Measurements from ENCODE around the gene NPW.

The NPW gene

DNA sequence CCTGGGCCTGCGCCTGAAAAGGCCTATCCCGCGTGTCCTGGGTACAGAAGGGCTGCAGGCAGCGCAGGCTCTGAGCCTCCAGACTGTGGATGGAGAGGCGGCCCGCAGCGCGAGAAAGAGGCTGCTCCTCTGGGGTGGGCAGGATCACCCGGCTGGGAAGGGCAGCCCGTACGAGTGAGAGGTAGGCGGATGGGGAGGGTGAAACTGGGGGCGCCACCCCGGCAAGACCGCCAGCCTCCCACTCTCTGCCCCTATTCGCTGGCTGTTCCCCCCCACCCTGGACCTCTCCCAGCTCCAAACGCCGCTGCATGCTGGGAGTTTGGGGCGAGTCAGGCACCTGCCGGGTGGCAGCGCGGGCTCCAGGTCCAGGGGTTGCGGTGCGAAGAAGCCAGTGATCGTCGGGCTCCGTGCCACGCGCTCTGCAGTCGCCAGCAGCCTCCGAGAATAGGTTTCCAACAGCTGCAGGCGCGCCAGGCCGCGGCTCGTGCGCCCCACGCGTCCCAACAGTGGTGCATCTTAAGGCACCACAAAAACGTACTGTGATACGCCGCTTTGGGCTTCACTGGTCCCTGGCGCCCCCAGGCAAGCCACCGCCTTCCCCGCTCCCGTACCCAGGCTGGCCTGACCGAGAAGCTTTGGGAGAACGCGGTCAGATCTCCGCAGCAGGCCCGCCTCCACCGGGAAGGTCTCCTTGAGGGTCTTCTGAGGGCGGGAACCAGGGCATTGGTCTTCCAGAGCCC is 39.4 kb upstream of the NPW start:
- Mint-ChIP-seq H3K27ac (no peak overlapping the region), H3K9me3 (no peaks in the 10 kb centered on the region), H3K4me1 (peaks cover 13% of the 10 kb centered on the region), H3K27me3 (peaks cover 11% of the 10 kb centered on the region), H3K4me3 (peak overlapping the region; percentile 14), H3K36me3 (peaks cover 19% of the 10 kb centered on the region)
- ATAC-seq (ENCODE audit: low read depth) (no peak), DNase-seq (ENCODE audit: low spot score in 2 of 2) (no peak)

DNA sequence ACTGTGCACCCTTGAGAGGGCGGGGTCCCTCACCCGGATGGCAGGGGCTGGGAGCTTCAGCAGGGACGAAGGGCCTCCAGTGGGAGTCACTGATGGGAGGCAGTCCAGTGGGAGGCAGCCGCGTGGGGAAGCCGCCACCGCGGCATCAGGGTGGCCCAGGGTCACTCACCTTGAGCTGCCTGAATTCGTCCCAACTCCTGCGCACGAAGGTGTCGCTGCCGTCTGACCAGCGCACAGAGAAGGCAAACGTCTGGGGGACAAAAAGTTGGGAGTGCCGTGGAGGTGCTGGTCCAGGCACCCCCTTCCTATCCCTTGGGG is 38.9 kb upstream of the NPW start:
- Mint-ChIP-seq H3K27me3 (peaks cover 11% of the 10 kb centered on the region), H3K27ac (no peak overlapping the region)

DNA sequence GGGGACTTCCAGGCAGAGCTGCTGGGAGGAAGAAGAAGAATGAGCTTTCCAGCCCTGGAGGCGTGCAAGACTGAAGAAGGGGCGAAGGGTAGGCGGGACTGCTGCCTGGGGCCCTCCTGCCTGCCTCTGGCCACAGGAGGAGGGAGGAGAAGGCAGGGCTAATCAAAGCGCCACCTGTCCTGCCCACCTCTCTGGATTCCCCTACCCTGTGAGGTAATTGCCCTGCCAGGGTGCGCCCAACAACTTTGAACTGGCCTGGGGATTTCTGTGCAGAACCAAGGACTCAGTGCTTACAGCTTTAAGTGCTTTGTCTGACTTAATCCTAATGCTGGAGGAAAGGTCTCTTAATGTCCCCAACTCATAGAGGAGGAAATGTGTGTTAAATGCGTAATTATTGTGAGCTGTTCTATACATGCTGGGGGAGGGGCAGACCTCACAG is 38.2 kb upstream of the NPW start, which contains the start of gene NOXO1:
Gene NOXO1, minus strand, starts transcription at position 72 of the 439 bp plus-strand sequence. CDS start 290 bp downstream, outside the sequence.
- peaks cover 13% of the 10 kb centered on the region for H3K4me1 Mint-ChIP-seq

More for the DNA sequence above, 38.9 kb upstream of the NPW start:
- H3K4me1 Mint-ChIP-seq: peaks cover 13% of the 10 kb centered on the region
- peaks cover 19% of the 10 kb centered on the region for H3K36me3 Mint-ChIP-seq
- H3K4me3 Mint-ChIP-seq: no peak overlapping the region
- DNase-seq (ENCODE audit: low spot score in 2 of 2) (no peak), ATAC-seq (ENCODE audit: low read depth) (no peak)
- H3K9me3 Mint-ChIP-seq: no peaks in the 10 kb centered on the region

DNA sequence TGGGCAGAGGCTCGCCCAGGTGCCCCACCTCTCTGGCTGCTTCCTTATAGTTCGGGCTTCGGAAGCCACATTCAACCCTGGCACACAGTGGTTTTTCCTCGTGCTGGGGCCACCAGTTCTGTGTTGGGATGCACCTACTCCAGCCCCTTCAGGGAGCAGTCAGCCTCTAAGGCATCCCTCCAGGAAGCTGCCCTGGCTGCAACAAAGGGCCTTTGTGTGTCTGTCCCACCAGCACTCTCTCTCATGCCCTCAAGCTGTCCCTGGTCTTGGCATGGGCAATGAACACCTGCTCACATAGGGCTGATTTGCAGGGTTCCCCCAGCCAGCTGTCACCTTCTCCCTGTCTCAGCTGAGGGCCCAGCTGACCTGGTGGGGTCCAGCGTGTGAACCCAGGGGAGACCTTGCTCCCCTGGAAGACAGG is 37.6 kb upstream of the NPW start:
- Mint-ChIP-seq H3K4me3 (no peak overlapping the region), H3K27ac (no peak overlapping the region), H3K36me3 (peaks cover 22% of the 10 kb centered on the region), H3K4me1 (peaks cover 13% of the 10 kb centered on the region), H3K27me3 (peaks cover 11% of the 10 kb centered on the region), H3K9me3 (no peaks in the 10 kb centered on the region)
- no peak for ATAC-seq (ENCODE audit: low read depth)
- no peak for DNase-seq (ENCODE audit: low spot score in 2 of 2)

More for the DNA sequence above, 38.2 kb upstream of the NPW start, which contains the start of gene NOXO1:
- peak; percentile 53 for ATAC-seq (ENCODE audit: low read depth)
- H3K27ac Mint-ChIP-seq: peak within 1 kb of the TSS; percentile 15
- DNase-seq (ENCODE audit: low spot score in 2 of 2): no peak
- H3K27me3 Mint-ChIP-seq: peaks cover 11% of the 10 kb centered on the region
- peak within 1 kb of the TSS; percentile 14 for H3K4me3 Mint-ChIP-seq
- H3K36me3 Mint-ChIP-seq: peaks cover 16% of the 10 kb centered on the region
- H3K9me3 Mint-ChIP-seq: no peaks in the 10 kb centered on the region

DNA sequence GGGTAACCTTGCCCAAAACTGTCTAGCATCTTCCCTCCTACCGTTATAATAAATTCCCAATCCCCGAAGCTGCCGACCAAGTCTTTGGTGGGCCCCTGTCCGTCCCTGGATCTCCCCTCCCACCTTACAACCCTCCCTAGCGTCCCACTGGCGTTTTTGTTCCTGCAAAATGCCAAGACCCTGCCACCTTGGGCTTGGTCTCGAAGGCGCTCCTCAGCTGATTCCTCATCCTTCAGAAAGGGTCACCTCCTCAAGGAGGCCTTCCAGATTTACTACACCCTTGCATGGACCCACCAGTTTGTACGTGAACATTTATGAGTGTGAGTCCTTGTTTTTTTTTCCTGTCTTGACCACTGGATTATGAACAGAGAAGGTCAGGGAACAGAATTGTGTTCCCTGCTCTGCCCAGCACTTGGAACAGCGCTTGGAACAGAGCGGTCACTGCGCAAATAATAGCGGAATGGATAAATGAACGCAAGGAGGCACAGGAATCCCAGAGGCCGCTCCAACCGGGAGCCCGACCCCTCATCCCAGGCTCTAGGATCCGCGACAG is 36.5 kb upstream of the NPW start:
- Mint-ChIP-seq H3K36me3 (peaks cover 15% of the 10 kb centered on the region), H3K27ac (no peak overlapping the region), H3K4me1 (peaks cover 13% of the 10 kb centered on the region), H3K4me3 (peak overlapping the region; percentile 80), H3K27me3 (peaks cover 9% of the 10 kb centered on the region), H3K9me3 (no peaks in the 10 kb centered on the region)
- ATAC-seq (ENCODE audit: low read depth) (no peak), DNase-seq (ENCODE audit: low spot score in 2 of 2) (no peak)

DNA sequence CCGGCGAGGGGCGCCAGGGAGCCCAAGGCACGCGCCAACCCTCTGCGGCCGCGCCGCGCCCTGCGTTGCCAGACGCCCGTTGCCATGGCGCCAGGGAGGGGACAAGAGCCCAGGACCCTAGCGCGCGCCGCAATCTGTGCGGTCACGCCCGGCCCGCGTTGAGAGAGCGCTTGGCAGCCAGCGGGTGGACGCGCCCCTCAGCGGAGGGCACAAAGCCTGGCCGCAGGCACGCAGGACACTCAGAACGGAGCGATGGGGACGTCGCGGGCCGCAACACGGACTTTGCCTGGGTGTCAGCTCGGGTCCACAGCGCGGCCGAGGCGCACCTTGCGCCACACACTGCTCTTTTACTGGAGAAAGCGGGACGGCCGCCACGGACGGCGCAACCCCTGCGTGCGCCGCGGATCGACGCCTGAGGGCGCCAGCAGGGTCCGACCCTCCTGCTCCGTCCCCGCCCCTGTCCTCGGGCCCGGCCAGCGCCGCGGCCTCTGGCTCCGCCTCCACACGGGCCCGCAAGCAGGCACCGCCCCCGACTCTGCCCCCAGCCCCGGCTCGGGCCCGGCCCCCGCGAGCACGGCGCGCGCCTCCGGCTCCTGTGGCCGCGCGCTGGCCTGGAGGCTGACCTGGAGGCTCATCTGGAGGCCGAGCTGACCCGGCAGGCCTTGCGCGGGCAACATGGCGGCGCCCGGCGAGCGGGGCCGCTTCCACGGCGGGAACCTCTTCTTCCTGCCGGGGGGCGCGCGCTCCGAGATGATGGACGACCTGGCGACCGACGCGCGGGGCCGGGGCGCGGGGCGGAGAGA is 35.8 kb upstream of the NPW start, which contains the start of gene GFER:
Gene GFER, plus strand, starts transcription at position 650 of the 803 bp plus-strand sequence. Its CDS starts 26 bp downstream, at position 676.
- peak; percentile 62 for ATAC-seq (ENCODE audit: low read depth)
- Mint-ChIP-seq H3K4me1 (peaks cover 15% of the 10 kb centered on the region), H3K27me3 (peaks cover 9% of the 10 kb centered on the region), H3K9me3 (no peaks in the 10 kb centered on the region), H3K27ac (peak within 1 kb of the TSS; percentile 74), H3K4me3 (peak within 1 kb of the TSS; percentile 80), H3K36me3 (peaks cover 12% of the 10 kb centered on the region)
- DNase-seq (ENCODE audit: low spot score in 2 of 2): peak; percentile 53 to 74

DNA sequence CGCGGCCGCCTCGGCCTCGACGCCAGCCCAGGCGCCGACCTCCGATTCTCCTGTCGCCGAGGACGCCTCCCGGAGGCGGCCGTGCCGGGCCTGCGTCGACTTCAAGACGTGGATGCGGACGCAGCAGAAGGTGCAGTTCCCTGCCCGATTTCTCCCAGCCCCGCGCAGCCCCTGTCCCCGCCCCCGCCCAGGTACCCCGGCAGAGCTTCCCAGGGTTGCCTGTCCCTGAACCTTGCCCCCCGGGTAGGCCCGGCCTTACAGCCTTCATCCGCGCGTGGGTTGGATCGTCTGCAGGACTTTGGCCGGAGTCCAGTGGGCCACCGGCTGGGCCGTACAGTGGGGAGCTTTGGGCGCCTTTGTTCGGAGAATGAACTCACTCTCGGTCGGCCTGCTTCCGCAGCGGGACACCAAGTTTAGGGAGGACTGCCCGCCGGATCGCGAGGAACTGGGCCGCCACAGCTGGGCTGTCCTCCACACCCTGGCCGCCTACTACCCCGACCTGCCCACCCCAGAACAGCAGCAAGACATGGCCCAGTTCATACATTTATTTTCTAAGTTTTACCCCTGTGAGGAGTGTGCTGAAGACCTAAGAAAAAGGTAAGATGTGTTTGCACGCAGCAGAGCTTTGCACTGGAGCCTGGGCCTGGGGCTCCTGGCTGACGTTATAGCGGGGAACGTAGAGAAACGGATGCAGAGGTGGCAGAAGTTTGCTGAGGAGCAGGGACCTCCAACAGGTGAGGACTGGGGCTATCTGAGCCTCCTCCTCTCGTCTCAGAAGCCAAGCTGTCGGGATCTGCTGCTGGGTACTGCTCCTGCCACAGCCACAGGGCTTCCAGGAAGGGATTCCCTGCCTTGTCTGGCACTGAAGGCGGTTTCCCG is 35.0 kb upstream of the NPW start:
- Mint-ChIP-seq H3K27ac (peak overlapping the region; percentile 74), H3K4me1 (peaks cover 19% of the 10 kb centered on the region), H3K4me3 (peak overlapping the region; percentile 78), H3K36me3 (peaks cover 10% of the 10 kb centered on the region), H3K9me3 (no peaks in the 10 kb centered on the region), H3K27me3 (peaks cover 9% of the 10 kb centered on the region)
- peak; percentile 25 for ATAC-seq (ENCODE audit: low read depth)
- DNase-seq (ENCODE audit: low spot score in 2 of 2): no peak

DNA sequence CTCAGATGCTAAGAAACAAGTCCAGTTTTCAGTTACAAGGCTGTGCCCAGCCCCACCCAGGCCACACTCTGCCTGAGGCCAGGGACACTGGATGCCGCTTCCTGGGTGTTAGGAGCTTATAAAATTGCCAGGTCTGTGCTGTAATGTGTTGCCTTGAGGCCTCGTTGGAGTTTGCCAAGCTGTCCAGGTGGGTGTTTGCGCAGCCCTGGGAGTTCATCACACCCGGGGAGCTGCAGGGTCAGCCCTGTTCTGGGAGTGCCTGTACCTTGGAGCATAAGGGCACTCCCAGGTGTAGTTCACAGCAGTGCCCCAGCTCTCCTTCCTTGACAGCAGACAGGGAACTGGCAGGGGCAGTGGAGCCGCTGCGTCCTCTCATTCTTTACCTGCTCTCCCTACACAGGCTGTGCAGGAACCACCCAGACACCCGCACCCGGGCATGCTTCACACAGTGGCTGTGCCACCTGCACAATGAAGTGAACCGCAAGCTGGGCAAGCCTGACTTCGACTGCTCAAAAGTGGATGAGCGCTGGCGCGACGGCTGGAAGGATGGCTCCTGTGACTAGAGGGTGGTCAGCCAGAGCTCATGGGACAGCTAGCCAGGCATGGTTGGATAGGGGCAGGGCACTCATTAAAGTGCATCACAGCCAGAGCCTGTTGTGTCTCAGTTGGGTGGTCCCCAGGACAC is 34.0 kb upstream of the NPW start:
- no peaks in the 10 kb centered on the region for H3K9me3 Mint-ChIP-seq
- ATAC-seq (ENCODE audit: low read depth) (no peak), DNase-seq (ENCODE audit: low spot score in 2 of 2) (no peak)
- H3K36me3 Mint-ChIP-seq: peaks cover 10% of the 10 kb centered on the region
- H3K27me3 Mint-ChIP-seq: peaks cover 9% of the 10 kb centered on the region
- no peak overlapping the region for H3K27ac Mint-ChIP-seq
- peak overlapping the region; percentile 78 for H3K4me3 Mint-ChIP-seq
- peaks cover 19% of the 10 kb centered on the region for H3K4me1 Mint-ChIP-seq

DNA sequence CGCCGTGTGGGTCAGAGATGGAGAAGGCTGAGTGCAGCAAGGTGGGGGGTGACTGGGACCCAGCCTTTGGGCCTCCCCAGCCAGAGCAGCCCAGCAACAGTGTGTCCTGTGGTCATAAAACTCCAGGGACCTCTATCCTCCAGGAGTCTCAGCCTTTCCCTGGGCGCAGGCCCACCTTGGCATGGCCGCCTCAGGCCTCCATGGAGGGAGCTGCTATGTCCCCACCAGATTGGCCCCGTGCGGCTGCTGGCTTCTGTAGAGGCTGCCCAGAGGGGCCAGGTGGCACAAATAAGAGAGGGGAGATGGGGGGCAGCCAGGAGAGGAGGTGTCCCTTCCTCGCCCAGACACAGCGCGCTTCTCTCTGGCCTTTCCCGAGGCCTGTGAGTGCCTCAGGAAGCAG is 32.4 kb upstream of the NPW start:
- DNase-seq (ENCODE audit: low spot score in 2 of 2): no peak
- Mint-ChIP-seq H3K4me3 (no peak overlapping the region), H3K36me3 (peaks cover 10% of the 10 kb centered on the region), H3K9me3 (no peaks in the 10 kb centered on the region), H3K27me3 (peaks cover 6% of the 10 kb centered on the region), H3K4me1 (peaks cover 24% of the 10 kb centered on the region), H3K27ac (no peak overlapping the region)
- ATAC-seq (ENCODE audit: low read depth): no peak

DNA sequence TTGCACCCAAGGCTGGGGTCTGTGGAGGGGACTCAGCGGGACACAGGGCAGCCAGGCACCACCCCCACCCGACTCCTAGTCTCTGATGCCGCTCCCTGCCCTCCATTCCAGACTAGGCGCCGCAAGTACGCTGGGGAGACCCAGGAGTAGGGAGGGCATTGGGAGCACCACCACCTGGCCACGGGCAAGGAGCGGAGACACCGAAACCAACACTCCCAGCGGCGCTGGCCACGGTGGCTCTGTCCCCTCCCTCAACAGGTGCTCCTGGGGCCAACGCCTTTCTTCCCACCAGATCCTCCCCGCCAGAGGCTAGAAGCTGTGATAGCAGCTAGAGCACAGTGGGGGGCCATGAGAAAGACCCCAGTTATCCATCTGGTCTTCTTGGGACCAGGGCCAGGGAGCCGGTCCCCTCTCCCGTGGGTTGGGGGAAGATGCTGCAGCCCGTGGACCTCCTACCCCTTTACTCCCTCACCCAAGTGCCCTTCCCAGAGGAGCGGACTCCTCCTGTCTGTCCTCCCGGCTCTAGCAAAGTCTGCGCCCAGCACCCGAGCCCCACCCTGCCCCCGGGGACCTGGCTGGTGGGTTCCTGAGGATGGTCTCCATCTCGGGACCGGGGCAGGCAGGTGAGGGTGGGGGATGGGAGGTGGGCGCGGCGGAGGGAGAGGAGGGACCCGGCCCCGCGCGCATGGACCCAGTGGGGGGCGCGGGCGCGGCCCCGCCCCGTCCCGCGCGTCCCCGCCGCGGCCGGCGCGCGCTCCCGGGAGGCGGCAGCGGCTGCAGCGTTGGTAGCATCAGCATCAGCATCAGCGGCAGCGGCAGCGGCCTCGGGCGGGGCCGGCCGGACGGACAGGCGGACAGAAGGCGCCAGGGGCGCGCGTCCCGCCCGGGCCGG is 30.1 kb upstream of the NPW start, which contains the start of gene SYNGR3:
Gene SYNGR3, plus strand, starts transcription at position 762 of the 892 bp plus-strand sequence. CDS start 133 bp downstream, outside the sequence.
- peak within 1 kb of the TSS; percentile 95 for H3K27ac Mint-ChIP-seq
- no peak for DNase-seq (ENCODE audit: low spot score in 2 of 2)
- peak within 1 kb of the TSS; percentile 90 for H3K4me3 Mint-ChIP-seq
- peaks cover 22% of the 10 kb centered on the region for H3K4me1 Mint-ChIP-seq
- no peaks in the 10 kb centered on the region for H3K9me3 Mint-ChIP-seq
- no peak for ATAC-seq (ENCODE audit: low read depth)
- no peaks in the 10 kb centered on the region for H3K27me3 Mint-ChIP-seq
- peaks cover 10% of the 10 kb centered on the region for H3K36me3 Mint-ChIP-seq

DNA sequence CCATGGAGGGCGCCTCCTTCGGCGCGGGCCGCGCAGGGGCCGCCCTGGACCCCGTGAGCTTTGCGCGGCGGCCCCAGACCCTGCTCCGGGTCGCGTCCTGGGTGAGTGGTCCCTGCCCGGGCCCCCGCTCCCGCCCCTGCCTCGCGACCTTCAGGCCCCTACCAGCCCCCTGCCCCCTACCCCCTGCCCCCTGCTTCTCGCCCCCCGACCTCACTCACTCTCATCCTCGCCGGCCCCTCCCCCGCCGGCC is 29.6 kb upstream of the NPW start:
- no peaks in the 10 kb centered on the region for H3K9me3 Mint-ChIP-seq
- no peak for DNase-seq (ENCODE audit: low spot score in 2 of 2)
- ATAC-seq (ENCODE audit: low read depth): no peak
- H3K4me1 Mint-ChIP-seq: peaks cover 18% of the 10 kb centered on the region
- peak overlapping the region; percentile 90 for H3K4me3 Mint-ChIP-seq
- peak overlapping the region; percentile 95 for H3K27ac Mint-ChIP-seq
- H3K27me3 Mint-ChIP-seq: no peaks in the 10 kb centered on the region
- H3K36me3 Mint-ChIP-seq: peaks cover 10% of the 10 kb centered on the region

DNA sequence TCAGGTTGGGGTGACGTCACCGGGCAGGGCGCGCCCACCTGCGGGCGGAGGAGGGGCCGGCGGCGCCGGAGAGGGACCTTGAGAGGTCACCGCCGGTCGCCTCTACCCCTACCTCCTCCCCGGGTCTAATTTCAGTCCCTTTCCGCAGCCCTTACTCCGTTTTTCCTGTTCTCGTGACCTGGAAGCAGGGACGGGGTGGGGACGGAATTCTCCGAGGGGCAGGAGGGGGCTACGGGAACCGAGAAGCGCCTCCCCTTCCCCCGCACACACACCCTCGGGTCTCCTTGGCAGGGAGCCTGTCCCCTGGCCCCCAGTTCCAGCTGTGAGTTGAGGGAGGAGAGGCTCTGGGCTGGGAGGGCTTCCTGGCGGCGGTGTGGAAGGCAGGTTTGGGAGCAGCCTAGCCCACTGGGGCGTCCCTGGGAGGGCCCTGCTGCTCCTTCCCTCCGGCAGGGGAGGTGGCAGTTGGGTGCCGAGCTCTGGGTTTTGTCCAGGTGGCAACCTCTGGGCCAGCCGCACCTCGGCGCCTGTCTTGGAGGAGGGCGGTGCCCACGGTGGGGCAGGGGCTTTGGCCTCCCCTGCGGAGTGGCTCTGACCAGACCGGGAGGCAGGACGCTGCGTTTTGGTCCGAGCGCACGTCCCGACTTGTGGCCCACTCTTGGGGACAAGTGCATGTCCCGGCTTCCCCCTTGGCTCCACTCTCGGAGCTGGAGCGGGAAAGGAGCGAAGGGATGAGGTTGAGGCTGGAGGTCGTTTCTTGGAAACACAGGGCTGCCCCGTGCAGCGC is 29.0 kb upstream of the NPW start:
- ATAC-seq (ENCODE audit: low read depth): peak; percentile 13
- DNase-seq (ENCODE audit: low spot score in 2 of 2): peak; percentile 57 to 71
- no peaks in the 10 kb centered on the region for H3K9me3 Mint-ChIP-seq
- H3K4me3 Mint-ChIP-seq: peak overlapping the region; percentile 90
- H3K36me3 Mint-ChIP-seq: peaks cover 10% of the 10 kb centered on the region
- H3K27me3 Mint-ChIP-seq: no peaks in the 10 kb centered on the region
- peak overlapping the region; percentile 95 for H3K27ac Mint-ChIP-seq
- peaks cover 18% of the 10 kb centered on the region for H3K4me1 Mint-ChIP-seq

Measured in memory B cell (primary cell).